Neural progenitor cell (in vitro differentiated cells): ENCODE data around the gene PPIE.

ENCODE experiments used
- EZH2 ChIP-seq: fragments of 200-600 bp; sonication (generic); IDR thresholded peaks from 2 replicates; pipeline ENCODE4 v1.6.1; 2017; ENCODE audit warnings: antibody characterized with exemption, mild to moderate bottlenecking, moderate library complexity
- EZH2phosphoT487 ChIP-seq: fragments of 200-600 bp; sonication (generic); IDR thresholded peaks from 2 replicates; pipeline ENCODE4 v1.6.1; 2017; ENCODE audit warnings: antibody characterized with exemption
- TF ChIP-seq, protein P1 (sequence below): fragments of 200-600 bp; sonication (generic); IDR thresholded peaks from 2 replicates; pipeline ENCODE4 v1.5.1; 2017; ENCODE audit warnings: antibody characterized with exemption, mild to moderate bottlenecking

DNA sequence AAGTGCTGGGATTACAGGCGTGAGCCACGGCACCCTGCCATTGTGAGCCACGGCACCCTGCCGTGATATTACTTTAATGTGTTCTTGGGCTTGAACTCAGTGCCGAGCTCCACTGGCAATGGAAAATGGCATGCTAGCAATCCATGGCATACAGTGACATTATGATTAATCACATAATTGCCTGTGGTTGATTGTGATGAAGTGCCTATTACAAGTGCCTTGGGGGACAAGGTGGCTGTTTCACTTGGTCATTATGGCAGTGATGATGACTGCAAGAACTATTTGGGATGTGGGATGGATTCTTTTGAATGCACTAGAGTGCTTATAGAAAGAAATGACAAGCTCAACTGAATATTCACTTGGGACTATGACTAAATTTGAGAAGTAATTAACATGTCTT, 25.1 kb upstream of the PPIE start:
- TF ChIP-seq EZH2 (no peak), EZH2phosphoT487 (no peak)
- TF ChIP-seq, protein P1, sequence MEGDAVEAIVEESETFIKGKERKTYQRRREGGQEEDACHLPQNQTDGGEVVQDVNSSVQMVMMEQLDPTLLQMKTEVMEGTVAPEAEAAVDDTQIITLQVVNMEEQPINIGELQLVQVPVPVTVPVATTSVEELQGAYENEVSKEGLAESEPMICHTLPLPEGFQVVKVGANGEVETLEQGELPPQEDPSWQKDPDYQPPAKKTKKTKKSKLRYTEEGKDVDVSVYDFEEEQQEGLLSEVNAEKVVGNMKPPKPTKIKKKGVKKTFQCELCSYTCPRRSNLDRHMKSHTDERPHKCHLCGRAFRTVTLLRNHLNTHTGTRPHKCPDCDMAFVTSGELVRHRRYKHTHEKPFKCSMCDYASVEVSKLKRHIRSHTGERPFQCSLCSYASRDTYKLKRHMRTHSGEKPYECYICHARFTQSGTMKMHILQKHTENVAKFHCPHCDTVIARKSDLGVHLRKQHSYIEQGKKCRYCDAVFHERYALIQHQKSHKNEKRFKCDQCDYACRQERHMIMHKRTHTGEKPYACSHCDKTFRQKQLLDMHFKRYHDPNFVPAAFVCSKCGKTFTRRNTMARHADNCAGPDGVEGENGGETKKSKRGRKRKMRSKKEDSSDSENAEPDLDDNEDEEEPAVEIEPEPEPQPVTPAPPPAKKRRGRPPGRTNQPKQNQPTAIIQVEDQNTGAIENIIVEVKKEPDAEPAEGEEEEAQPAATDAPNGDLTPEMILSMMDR: no peak
